ENCODE results near the gene GLRX. TPM values are rescaled to one million over a fixed set of nuclear protein-coding genes. Genes with fewer than 3 reads are reported as not detected.
"Not testable (repeated sequence)": the region's sequence is repeated elsewhere in the genome, so short reads cannot be mapped to it uniquely, and the experiment has no call there.

Gene GLRX
- polyA plus RNA-seq, 3 donors = 386 to 603 (median 555) TPM

DNA sequence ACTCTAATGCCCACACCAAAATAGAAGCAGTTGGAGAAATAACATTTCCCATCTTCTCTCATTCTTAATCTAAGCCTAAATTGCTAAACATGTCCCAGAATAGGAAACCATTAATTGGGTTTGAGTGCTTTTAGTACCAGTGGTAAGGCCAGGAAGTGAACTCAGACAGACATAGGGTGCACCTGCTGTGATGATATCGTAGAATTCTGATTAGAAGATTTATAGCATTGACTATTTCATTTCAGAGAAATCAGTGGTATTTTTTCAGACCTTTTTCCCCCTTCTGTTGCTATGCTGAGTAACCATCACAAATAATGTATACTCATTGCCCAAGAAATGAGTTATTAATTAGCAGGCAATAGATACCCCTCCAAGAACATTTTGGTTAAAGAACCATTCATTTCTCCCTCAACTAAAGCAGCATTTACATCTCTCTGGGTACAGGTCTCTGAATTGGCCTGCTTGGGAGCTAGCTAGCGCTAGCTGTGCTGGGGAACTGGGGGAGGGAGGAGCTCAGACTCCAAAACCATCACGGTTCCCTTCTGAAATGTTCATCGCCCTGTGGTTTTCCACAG lies 7.3 kb downstream of the GLRX start:
- Mint-ChIP-seq H3K27ac (peak overlapping the region in 5 of 7 donors; percentile 0 to 91 (median 35)), H3K4me3 (no peak overlapping the region), H3K27me3 (ENCODE audit: low read depth in 3 of 3) (peaks cover 0 to 3% (median 0%) of the 10 kb centered on the region in 3 donors), H3K9me3 (no peaks in the 10 kb centered on the region), H3K4me1 (peaks cover 85% of the 10 kb centered on the region), H3K36me3 (peaks cover 71 to 84% of the 10 kb centered on the region in 2 donors)
- H3K9me3 ChIP-seq (replicated peaks in 1 of 2; ENCODE audit: control insufficient read depth in 1 of 2, insufficient read depth in 1 of 2, low read length in 2 of 2) = no peaks in the 10 kb centered on the region
- H3K27ac ChIP-seq (ENCODE audit: low read depth in 1 of 2, low read length in 2 of 2) = peak overlapping the region in 1 of 2 donors; percentile 92
- no peak overlapping the region for H3K4me3 ChIP-seq (replicated peaks in 1 of 3; ENCODE audit: low read depth in 2 of 3, low read length in 3 of 3)
- peaks cover 94% of the 10 kb centered on the region for H4K20me1 ChIP-seq (ENCODE audit: insufficient read depth, low read length)
- H3K4me1 ChIP-seq (ENCODE audit: control insufficient read depth in 1 of 2, insufficient read depth in 2 of 2, low read length in 2 of 2) = peaks cover 56 to 69% of the 10 kb centered on the region in 2 donors
- no peaks in the 10 kb centered on the region for H3K27me3 ChIP-seq (ENCODE audit: control insufficient read depth in 2 of 2, insufficient read depth in 2 of 2, low read length in 2 of 2)
- peaks cover 90% of the 10 kb centered on the region for H3K79me2 ChIP-seq (ENCODE audit: insufficient read depth, low read length)
- H3K9ac ChIP-seq (ENCODE audit: insufficient read depth, low read length, poor library complexity, severe bottlenecking) = no peak overlapping the region
- intact Hi-C loops (cut with micrococcal nuclease) = loop anchor here in 1 of 2 donors (5.0 kb wide), 1 partner anchor 33 kb away; no protein-coding TSS in a partner anchor
- H3K4me2 ChIP-seq (replicated peaks; ENCODE audit: extremely low read depth, low read length, poor library complexity, severe bottlenecking) = no peak overlapping the region
- no peak for DNase-seq
- TF ChIP-seq, protein P1, sequence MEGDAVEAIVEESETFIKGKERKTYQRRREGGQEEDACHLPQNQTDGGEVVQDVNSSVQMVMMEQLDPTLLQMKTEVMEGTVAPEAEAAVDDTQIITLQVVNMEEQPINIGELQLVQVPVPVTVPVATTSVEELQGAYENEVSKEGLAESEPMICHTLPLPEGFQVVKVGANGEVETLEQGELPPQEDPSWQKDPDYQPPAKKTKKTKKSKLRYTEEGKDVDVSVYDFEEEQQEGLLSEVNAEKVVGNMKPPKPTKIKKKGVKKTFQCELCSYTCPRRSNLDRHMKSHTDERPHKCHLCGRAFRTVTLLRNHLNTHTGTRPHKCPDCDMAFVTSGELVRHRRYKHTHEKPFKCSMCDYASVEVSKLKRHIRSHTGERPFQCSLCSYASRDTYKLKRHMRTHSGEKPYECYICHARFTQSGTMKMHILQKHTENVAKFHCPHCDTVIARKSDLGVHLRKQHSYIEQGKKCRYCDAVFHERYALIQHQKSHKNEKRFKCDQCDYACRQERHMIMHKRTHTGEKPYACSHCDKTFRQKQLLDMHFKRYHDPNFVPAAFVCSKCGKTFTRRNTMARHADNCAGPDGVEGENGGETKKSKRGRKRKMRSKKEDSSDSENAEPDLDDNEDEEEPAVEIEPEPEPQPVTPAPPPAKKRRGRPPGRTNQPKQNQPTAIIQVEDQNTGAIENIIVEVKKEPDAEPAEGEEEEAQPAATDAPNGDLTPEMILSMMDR (IDR thresholded peaks at IDR 0.05) = no peak
- WGBS (ENCODE audit: insufficient coverage) = no CpG with 5 or more reads among the region's 4 CpGs
- no peak overlapping the region for H2AFZ ChIP-seq (ENCODE audit: insufficient read depth, low read depth, low read length, poor library complexity, severe bottlenecking)
- peaks cover 59 to 63% of the 10 kb centered on the region in 2 donors for H3K36me3 ChIP-seq (replicated peaks in 1 of 2; ENCODE audit: control insufficient read depth in 1 of 2, insufficient read depth in 2 of 2, low read length in 2 of 2)

- intact Hi-C loops (cut with micrococcal nuclease); DNase-seq; H2AFZ ChIP-seq (ENCODE audit: insufficient read depth, low read depth, low read length, poor library complexity, severe bottlenecking); H3K4me2 ChIP-seq (replicated peaks; ENCODE audit: extremely low read depth, low read length, poor library complexity, severe bottlenecking); H3K27ac ChIP-seq (ENCODE audit: low read depth in 1 of 2, low read length in 2 of 2); H3K27me3 ChIP-seq (ENCODE audit: control insufficient read depth in 2 of 2, insufficient read depth in 2 of 2, low read length in 2 of 2); H3K4me3 ChIP-seq (replicated peaks in 1 of 3; ENCODE audit: low read depth in 2 of 3, low read length in 3 of 3); H3K9ac ChIP-seq (ENCODE audit: insufficient read depth, low read length, poor library complexity, severe bottlenecking); H3K9me3 ChIP-seq (replicated peaks in 1 of 2; ENCODE audit: control insufficient read depth in 1 of 2, insufficient read depth in 1 of 2, low read length in 2 of 2); H3K27me3 Mint-ChIP-seq (ENCODE audit: low read depth in 3 of 3); H3K9me3 Mint-ChIP-seq; H3K4me3 Mint-ChIP-seq: not testable (repeated sequence)
- Histone ChIP-seq H3K36me3 (replicated peaks in 1 of 2; ENCODE audit: control insufficient read depth in 1 of 2, insufficient read depth in 2 of 2, low read length in 2 of 2) (peaks cover 61 to 65% of the 10 kb centered on the region in 2 donors), H4K20me1 (ENCODE audit: insufficient read depth, low read length) (peaks cover 93% of the 10 kb centered on the region), H3K4me1 (ENCODE audit: control insufficient read depth in 1 of 2, insufficient read depth in 2 of 2, low read length in 2 of 2) (peaks cover 58 to 69% of the 10 kb centered on the region in 2 donors), H3K79me2 (ENCODE audit: insufficient read depth, low read length) (peaks cover 78% of the 10 kb centered on the region)
- Mint-ChIP-seq H3K36me3 (peaks cover 69 to 92% of the 10 kb centered on the region in 2 donors), H3K4me1 (peaks cover 88% of the 10 kb centered on the region), H3K27ac (peak overlapping the region in 4 of 7 donors; percentile 8 to 78 (median 38))
- WGBS (ENCODE audit: insufficient coverage) = 100% methylated on average over 4 of the region's 8 CpGs
These were observed 9.5 kb downstream of the GLRX start for GRCh38 chr5:95813035-95813434.

Measured in CD14-positive monocyte (primary cell).